Measurements from ENCODE around the gene RASAL3.
"Not testable (repeated sequence)": the region's sequence is repeated elsewhere in the genome, so short reads cannot be mapped to it uniquely, and the experiment has no call there.

RASAL3 gene

GRCh38 chr19:15419413-15420025 lies 44.8 kb downstream of the RASAL3 start:
- DNase-seq (ENCODE audit: low spot score), result no peak
- in situ Hi-C loops (cut with MboI; ENCODE audit: low pct_unique_long_range_greater_than_20kb, low sequenced_read_pairs, unreplicated experiment), result loop anchor here (10.0 kb wide), 1 partner anchor 135 kb away; no protein-coding TSS in a partner anchor
- TF ChIP-seq, protein P1, sequence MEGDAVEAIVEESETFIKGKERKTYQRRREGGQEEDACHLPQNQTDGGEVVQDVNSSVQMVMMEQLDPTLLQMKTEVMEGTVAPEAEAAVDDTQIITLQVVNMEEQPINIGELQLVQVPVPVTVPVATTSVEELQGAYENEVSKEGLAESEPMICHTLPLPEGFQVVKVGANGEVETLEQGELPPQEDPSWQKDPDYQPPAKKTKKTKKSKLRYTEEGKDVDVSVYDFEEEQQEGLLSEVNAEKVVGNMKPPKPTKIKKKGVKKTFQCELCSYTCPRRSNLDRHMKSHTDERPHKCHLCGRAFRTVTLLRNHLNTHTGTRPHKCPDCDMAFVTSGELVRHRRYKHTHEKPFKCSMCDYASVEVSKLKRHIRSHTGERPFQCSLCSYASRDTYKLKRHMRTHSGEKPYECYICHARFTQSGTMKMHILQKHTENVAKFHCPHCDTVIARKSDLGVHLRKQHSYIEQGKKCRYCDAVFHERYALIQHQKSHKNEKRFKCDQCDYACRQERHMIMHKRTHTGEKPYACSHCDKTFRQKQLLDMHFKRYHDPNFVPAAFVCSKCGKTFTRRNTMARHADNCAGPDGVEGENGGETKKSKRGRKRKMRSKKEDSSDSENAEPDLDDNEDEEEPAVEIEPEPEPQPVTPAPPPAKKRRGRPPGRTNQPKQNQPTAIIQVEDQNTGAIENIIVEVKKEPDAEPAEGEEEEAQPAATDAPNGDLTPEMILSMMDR (IDR thresholded peaks at IDR 0.05; ENCODE audit: extremely low read depth, insufficient read depth, missing control alignments), result no peak

DNA sequence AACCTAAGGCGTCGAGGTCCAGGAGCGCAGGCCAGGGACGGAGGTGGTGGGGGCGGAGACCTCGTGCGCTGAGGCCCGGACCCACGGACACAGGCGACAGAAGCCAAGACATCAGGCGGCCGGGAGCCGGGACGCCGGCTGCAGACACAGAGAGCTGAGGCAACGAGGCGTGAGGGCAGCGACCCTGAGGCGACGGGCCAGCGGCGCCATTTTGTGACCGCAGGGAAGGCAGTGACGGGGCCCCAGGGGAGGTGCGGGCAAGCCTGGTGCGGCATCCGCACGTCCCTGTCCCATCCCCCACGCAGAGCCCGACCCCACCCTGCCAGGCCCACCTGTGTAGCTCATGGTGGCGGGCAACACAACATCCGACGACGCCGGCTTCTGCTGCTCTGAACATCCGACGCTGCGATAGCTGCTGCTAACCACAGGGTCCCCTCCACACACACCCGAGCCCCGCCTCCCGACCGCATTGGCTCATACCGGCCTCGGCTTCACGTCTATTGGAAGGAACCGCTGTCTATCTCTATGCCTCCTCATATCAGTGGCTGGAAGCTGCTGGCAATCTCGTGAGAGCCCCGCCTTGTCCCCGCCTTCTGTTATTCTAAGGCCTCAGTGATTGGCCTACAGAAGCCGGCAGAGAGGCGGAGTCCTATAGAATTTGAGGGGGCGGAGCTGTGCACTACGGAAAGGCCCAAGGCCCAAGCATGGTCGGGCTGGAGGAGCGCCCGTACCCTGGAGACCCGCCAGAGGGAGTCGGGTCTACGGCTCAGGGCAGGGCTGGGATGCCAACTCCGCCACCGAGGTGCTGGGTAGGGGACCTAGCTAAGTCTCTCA lies 45.5 kb downstream of the RASAL3 start, which contains the start of gene AKAP8L:
TSS of gene AKAP8L (minus strand) at position 410 of the 834 bp plus-strand sequence. CDS start at position 345, 65 bp downstream.
- peak; percentile 100 for DNase-seq (ENCODE audit: low spot score)
- TF ChIP-seq, protein P1 (IDR thresholded peaks at IDR 0.05; ENCODE audit: extremely low read depth, insufficient read depth, missing control alignments), result peak; percentile 82
- in situ Hi-C loops (cut with MboI; ENCODE audit: low pct_unique_long_range_greater_than_20kb, low sequenced_read_pairs, unreplicated experiment), result no loop called here

DNA sequence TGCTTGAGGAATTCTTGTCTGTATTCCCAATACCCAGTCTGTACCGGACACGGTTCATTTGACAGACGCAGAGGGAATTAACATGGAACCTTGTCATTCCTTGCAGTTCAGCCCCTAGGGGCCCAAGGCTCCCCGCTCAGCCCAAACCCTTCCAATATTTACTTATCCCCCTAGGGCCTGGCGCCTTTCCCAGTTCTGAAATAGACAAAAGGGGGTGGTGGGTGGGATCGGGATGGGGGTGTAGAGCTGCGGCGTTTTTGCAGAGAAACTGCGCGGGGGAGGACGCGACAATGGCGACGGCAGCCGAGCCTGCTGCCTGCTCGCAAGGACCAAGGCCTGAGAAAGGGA lies 46.1 kb downstream of the RASAL3 start:
- in situ Hi-C loops (cut with MboI; ENCODE audit: low pct_unique_long_range_greater_than_20kb, low sequenced_read_pairs, unreplicated experiment), result no loop called here
- no peak for DNase-seq (ENCODE audit: low spot score)
- TF ChIP-seq, protein P1 (IDR thresholded peaks at IDR 0.05; ENCODE audit: extremely low read depth, insufficient read depth, missing control alignments), result no peak

DNA sequence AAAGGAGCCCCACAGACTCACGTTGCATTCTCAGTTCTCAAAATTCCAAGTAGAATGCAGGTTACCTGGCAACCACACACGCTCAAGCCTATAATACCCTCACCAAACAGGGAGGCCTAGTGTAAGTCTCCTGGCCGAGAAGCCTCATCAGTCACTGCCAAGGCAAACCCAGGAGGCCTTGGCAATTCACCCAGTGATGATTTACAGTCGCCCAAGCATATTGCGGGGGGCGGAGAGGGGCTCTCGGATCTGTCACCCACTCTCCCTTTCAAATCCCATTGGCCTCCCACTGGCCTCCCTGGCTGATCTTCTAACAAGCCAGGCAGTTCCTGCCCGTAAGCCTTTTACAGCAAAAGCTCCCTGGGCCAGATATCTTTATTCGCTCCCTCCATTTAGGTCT lies 46.6 kb downstream of the RASAL3 start:
- DNase-seq (ENCODE audit: low spot score), result no peak
- in situ Hi-C loops (cut with MboI; ENCODE audit: low pct_unique_long_range_greater_than_20kb, low sequenced_read_pairs, unreplicated experiment), result no loop called here
- TF ChIP-seq, protein P1 (IDR thresholded peaks at IDR 0.05; ENCODE audit: extremely low read depth, insufficient read depth, missing control alignments), result no peak

DNA sequence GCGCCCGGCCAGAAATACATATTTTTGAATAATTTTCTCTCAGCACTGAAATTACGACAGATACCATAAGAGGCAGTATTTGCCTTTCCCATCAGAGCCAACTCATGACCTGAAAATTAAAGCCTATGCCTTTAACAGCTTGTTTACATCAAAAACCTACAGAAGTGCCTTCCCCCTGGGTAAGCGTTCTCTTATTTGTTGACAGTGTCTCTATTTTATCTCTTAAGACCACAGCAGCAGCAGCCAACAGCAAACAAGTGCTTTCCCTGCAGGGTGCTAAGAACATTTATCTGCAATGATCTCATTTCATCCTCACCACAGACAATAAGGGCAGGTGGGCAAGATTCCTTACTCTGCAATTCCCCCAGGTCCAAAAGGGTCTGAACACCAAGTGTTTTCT lies 51.5 kb downstream of the RASAL3 start:
- TF ChIP-seq, protein P1 (IDR thresholded peaks at IDR 0.05; ENCODE audit: extremely low read depth, insufficient read depth, missing control alignments), result no peak
- no peak for DNase-seq (ENCODE audit: low spot score)
- in situ Hi-C loops (cut with MboI; ENCODE audit: low pct_unique_long_range_greater_than_20kb, low sequenced_read_pairs, unreplicated experiment), result no loop called here

DNA sequence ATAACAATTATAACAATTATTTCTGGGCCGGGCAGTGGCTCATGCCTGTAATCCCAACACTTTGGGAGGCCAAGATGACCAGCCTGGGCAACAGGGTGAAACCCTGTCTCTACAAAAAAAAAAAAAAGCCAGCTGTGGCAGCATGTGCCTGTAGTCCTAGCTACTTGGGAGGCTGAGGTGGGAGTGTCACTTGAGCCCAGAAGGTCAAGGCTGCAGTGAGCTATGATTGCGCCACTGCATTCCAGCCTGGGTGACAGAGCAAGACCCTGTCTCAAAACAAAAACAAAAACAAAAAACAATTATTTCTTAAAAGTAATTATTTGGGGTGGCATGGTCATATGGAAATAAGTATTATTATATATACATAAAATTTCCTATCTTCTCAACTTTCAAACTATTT lies 53.0 kb downstream of the RASAL3 start:
- in situ Hi-C loops (cut with MboI; ENCODE audit: low pct_unique_long_range_greater_than_20kb, low sequenced_read_pairs, unreplicated experiment); DNase-seq (ENCODE audit: low spot score): not testable (repeated sequence)

GRCh38 chr19:15404780-15405211 lies 59.5 kb downstream of the RASAL3 start:
- in situ Hi-C loops (cut with MboI; ENCODE audit: low pct_unique_long_range_greater_than_20kb, low sequenced_read_pairs, unreplicated experiment), result no loop called here
- TF ChIP-seq, protein P1 (IDR thresholded peaks at IDR 0.05; ENCODE audit: extremely low read depth, insufficient read depth, missing control alignments), result no peak
- no peak for DNase-seq (ENCODE audit: low spot score)
